CD4-positive, alpha-beta memory T cell (primary cell): Measurements from ENCODE around the gene LSM10. TPM values are rescaled to one million over a fixed set of nuclear protein-coding genes. Genes with fewer than 3 reads are reported as not detected.
A peak's percentile ranks its signal among the peaks of the same experiment; 100 is the strongest.

Experiments used
- CTCF ChIA-PET: fragments of 350-600 bp; sonication (Branson Sonifier 250); formaldehyde crosslinking; loops from one replicate; lab custom pipeline; 2021; ENCODE audit warnings: inconsistent platforms; ENCODE audit not compliant: partially characterized antibody; lab: Charles Lee
- POLR2A ChIA-PET: fragments of 350-600 bp; sonication (Branson Sonifier 250); formaldehyde crosslinking; loops from one replicate; lab custom pipeline; 2021; ENCODE audit not compliant: partially characterized antibody; lab: Charles Lee
- DNase-seq, 5 donors: peaks; one replicate each; pipeline versions ENCODE4 v3.0.0 to v3.0.0-alpha.2; 2020 to 2022; ENCODE audit warnings: mixed read lengths in 1 of 5
- H3K27ac ChIP-seq: one replicate; pipeline ENCODE4 v1.7.0; 2013; ENCODE audit warnings: low read depth, low read length
- H3K27me3 ChIP-seq: 2 replicates; pipeline ENCODE4 v1.7.0; 2013; ENCODE audit warnings: mild to moderate bottlenecking, low read length, moderate library complexity; ENCODE audit not compliant: insufficient read depth
- H3K36me3 ChIP-seq: 2 replicates; pipeline ENCODE4 v1.7.0; 2013; ENCODE audit warnings: mild to moderate bottlenecking, low read length, moderate library complexity; ENCODE audit not compliant: insufficient read depth
- H3K4me1 ChIP-seq: 2 replicates; pipeline ENCODE4 v1.7.0; 2013; ENCODE audit warnings: mild to moderate bottlenecking, low read length, moderate library complexity; ENCODE audit not compliant: insufficient read depth
- H3K4me3 ChIP-seq, 2 donors: one replicate each; pipeline ENCODE4 v1.7.0; 2013; ENCODE audit warnings: low read length in 2 of 2, mild to moderate bottlenecking in 1 of 2
- H3K9me3 ChIP-seq, 2 donors: one replicate each; pipeline ENCODE4 v1.7.0; 2013; ENCODE audit warnings: low read length in 2 of 2, control low read depth in 1 of 2; ENCODE audit not compliant: control insufficient read depth in 1 of 2
- H3K27ac Mint-ChIP-seq, 7 donors: one replicate each; pipeline ENCODE4 v1.8.0; 2020 to 2021; ENCODE audit warnings: mixed read lengths in 7 of 7, mild to moderate bottlenecking in 6 of 7, inconsistent platforms in 3 of 7, moderate library complexity in 3 of 7
- H3K27me3 Mint-ChIP-seq, 2 donors: one replicate each; pipeline ENCODE4 v1.8.0; 2020 to 2021; ENCODE audit warnings: mixed read lengths in 2 of 2
- H3K36me3 Mint-ChIP-seq, 2 donors: one replicate each; pipeline ENCODE4 v1.8.0; 2020 to 2021; ENCODE audit warnings: mixed read lengths in 2 of 2, inconsistent platforms in 1 of 2, mild to moderate bottlenecking in 1 of 2
- H3K4me1 Mint-ChIP-seq, 4 donors: one replicate each; pipeline ENCODE4 v1.8.0; 2020 to 2021; ENCODE audit warnings: mixed read lengths in 4 of 4, mild to moderate bottlenecking in 1 of 4
- H3K4me3 Mint-ChIP-seq, 8 donors: one replicate each; pipeline ENCODE4 v1.8.0; 2020 to 2021; ENCODE audit warnings: mixed read lengths in 8 of 8, mild to moderate bottlenecking in 7 of 8, moderate library complexity in 6 of 8, inconsistent platforms in 3 of 8
- H3K9me3 Mint-ChIP-seq, 8 donors: one replicate each; pipeline ENCODE4 v1.8.0; 2020 to 2021; ENCODE audit warnings: mixed read lengths in 8 of 8, mild to moderate bottlenecking in 5 of 8, inconsistent platforms in 3 of 8, moderate library complexity in 1 of 8
- intact Hi-C: fragments of 100-400 bp; cut with micrococcal nuclease; formaldehyde crosslinking; loops from one replicate; pipeline ENCODE4 v1.15.1; 2023
- polyA plus RNA-seq, 2 donors: library from polyadenylated mRNA; unstranded; fragments of 300-500 nt; fragmentation: Illumina TruSeq; gene quantifications; one replicate each; pipeline ENCODE4 v1.2.3, GENCODE V29; 2021
- total RNA-seq, 2 experiments: library from RNA; stranded (reverse); gene quantifications; one replicate each; pipeline ENCODE4 v1.2.3, GENCODE V29; 2021

Gene LSM10
- total and polyA plus RNA-seq, 4 experiments from 2014 or later = 51.0 to 187 (median 82.4) TPM

- H3K36me3 Mint-ChIP-seq = peaks cover 0 to 8% of the 10 kb centered on the region in 2 donors
- CTCF ChIA-PET = interaction anchor here (0.6 to 5.2 kb wide), 20 partner anchors 9 to 72 kb away, joined by 3 to 122 read pairs (median 8); partner anchors contain the start of genes EVA1B, LSM10, SH3D21 and STK40
- H3K27ac Mint-ChIP-seq = peak overlapping the region; percentile 57 to 89 (median 82)
- peaks cover 72% of the 10 kb centered on the region for H3K4me1 ChIP-seq
- H3K9me3 Mint-ChIP-seq = no peaks in the 10 kb centered on the region
- H3K27me3 ChIP-seq = no peaks in the 10 kb centered on the region
- intact Hi-C loops = loop anchor here (1.0 to 2.0 kb wide), 6 partner anchors 17 to 63 kb away; partner anchors contain the start of genes LSM10 and SH3D21
- no peak overlapping the region for H3K4me3 ChIP-seq
- no peaks in the 10 kb centered on the region for H3K9me3 ChIP-seq
- peak; percentile 76 to 80 (median 79) for DNase-seq
- POLR2A ChIA-PET = interaction anchor here (0.6 to 6.4 kb wide), 10 partner anchors 8 to 220 kb away, joined by 3 to 133 read pairs (median 8); partner anchors contain the start of genes LSM10, STK40 and TRAPPC3
- H3K36me3 ChIP-seq = no peaks in the 10 kb centered on the region
- peak overlapping the region in 6 of 8 donors; percentile 11 to 72 (median 28) for H3K4me3 Mint-ChIP-seq
- H3K27ac ChIP-seq = peak overlapping the region; percentile 24
- H3K4me1 Mint-ChIP-seq = peaks cover 46 to 75% (median 64%) of the 10 kb centered on the region in 4 donors
- H3K27me3 Mint-ChIP-seq = no peaks in the 10 kb centered on the region
These were observed 28.4 kb downstream of the LSM10 start for GRCh38 chr1:36369061-36369861.

- POLR2A ChIA-PET = interaction anchor here (1.0 to 6.4 kb wide), 15 partner anchors 8 to 1508 kb away, joined by 3 to 133 read pairs (median 7); partner anchors contain the start of genes EVA1B, LSM10, SH3D21 and SMIM12
- H3K4me1 Mint-ChIP-seq = peaks cover 38 to 60% (median 52%) of the 10 kb centered on the region in 4 donors
- CTCF ChIA-PET = interaction anchor here (1.1 to 5.2 kb wide), 24 partner anchors 9 to 218 kb away, joined by 3 to 122 read pairs (median 8); partner anchors contain the start of genes EVA1B, LSM10, SH3D21 and STK40
- peaks cover 57% of the 10 kb centered on the region for H3K4me1 ChIP-seq
- H3K9me3 Mint-ChIP-seq = no peaks in the 10 kb centered on the region
- H3K27me3 ChIP-seq = no peaks in the 10 kb centered on the region
- H3K4me3 ChIP-seq = no peak overlapping the region
- peak overlapping the region; percentile 55 for H3K27ac ChIP-seq
- H3K36me3 Mint-ChIP-seq = peaks cover 4 to 14% of the 10 kb centered on the region in 2 donors
- H3K27me3 Mint-ChIP-seq = no peaks in the 10 kb centered on the region
- no peaks in the 10 kb centered on the region for H3K9me3 ChIP-seq
- peak overlapping the region in 4 of 8 donors; percentile 59 to 79 (median 74) for H3K4me3 Mint-ChIP-seq
- H3K36me3 ChIP-seq = peaks cover 5% of the 10 kb centered on the region
- DNase-seq = no peak
- H3K27ac Mint-ChIP-seq = peak overlapping the region; percentile 83 to 96 (median 94)
- intact Hi-C loops = loop anchor here (2.0 kb wide), 1 partner anchor 17 kb away; no protein-coding TSS in a partner anchor
These were observed 29.9 kb downstream of the LSM10 start for GRCh38 chr1:36367798-36368197.

- Histone ChIP-seq H3K27me3 (no peaks in the 10 kb centered on the region), H3K4me3 (no peak overlapping the region), H3K4me1 (peaks cover 52% of the 10 kb centered on the region), H3K36me3 (peaks cover 12% of the 10 kb centered on the region), H3K9me3 (no peaks in the 10 kb centered on the region), H3K27ac (peak overlapping the region; percentile 55)
- Mint-ChIP-seq H3K9me3 (no peaks in the 10 kb centered on the region), H3K4me1 (peaks cover 36 to 56% (median 47%) of the 10 kb centered on the region in 4 donors), H3K27me3 (no peaks in the 10 kb centered on the region), H3K36me3 (peaks cover 7 to 17% of the 10 kb centered on the region in 2 donors), H3K27ac (peak overlapping the region; percentile 89 to 97 (median 94)), H3K4me3 (peak overlapping the region in 7 of 8 donors; percentile 50 to 79 (median 64))
- peak; percentile 52 to 63 (median 57) for DNase-seq
- intact Hi-C loops = no loop called here
- ChIA-PET CTCF (interaction anchor here (0.7 to 5.2 kb wide), 22 partner anchors 10 to 240 kb away, joined by 3 to 122 read pairs (median 9); partner anchors contain the start of genes EVA1B, LSM10, SH3D21 and STK40), POLR2A (interaction anchor here (0.6 to 6.4 kb wide), 22 partner anchors 7 to 1507 kb away, joined by 3 to 133 read pairs (median 5); partner anchors contain the start of genes AGO3, EVA1B, LSM10 and MAP7D1)
These were observed 30.6 kb downstream of the LSM10 start for GRCh38 chr1:36367066-36367465.

GRCh38 chr1:36366091-36366661, 31.5 kb downstream of the LSM10 start:
- Mint-ChIP-seq H3K9me3 (no peaks in the 10 kb centered on the region), H3K27me3 (no peaks in the 10 kb centered on the region), H3K36me3 (peaks cover 15 to 25% of the 10 kb centered on the region in 2 donors), H3K4me3 (peak overlapping the region; percentile 50 to 79 (median 67)), H3K4me1 (peaks cover 36 to 63% (median 47%) of the 10 kb centered on the region in 4 donors), H3K27ac (peak overlapping the region; percentile 89 to 97 (median 94))
- H3K9me3 ChIP-seq = no peaks in the 10 kb centered on the region
- peaks cover 52% of the 10 kb centered on the region for H3K4me1 ChIP-seq
- peaks cover 17% of the 10 kb centered on the region for H3K36me3 ChIP-seq
- no peaks in the 10 kb centered on the region for H3K27me3 ChIP-seq
- DNase-seq = peak; percentile 63 to 86 (median 68)
- ChIA-PET CTCF (interaction anchor here (1.3 to 5.2 kb wide), 11 partner anchors 12 to 217 kb away, joined by 4 to 122 read pairs (median 19); partner anchors contain the start of genes LSM10, SH3D21, STK40 and TRAPPC3), POLR2A (interaction anchor here (1.0 to 6.4 kb wide), 14 partner anchors 11 to 435 kb away, joined by 3 to 133 read pairs (median 6); partner anchors contain the start of genes AGO3, LSM10, MAP7D1 and OSCP1)
- peak overlapping the region in 1 of 2 donors; percentile 9 for H3K4me3 ChIP-seq
- H3K27ac ChIP-seq = peak overlapping the region; percentile 55
- intact Hi-C loops = no loop called here

- H3K27ac ChIP-seq = peak overlapping the region; percentile 55
- no peak overlapping the region for H3K4me3 ChIP-seq
- Mint-ChIP-seq H3K27me3 (no peaks in the 10 kb centered on the region), H3K4me3 (peak overlapping the region in 3 of 8 donors; percentile 15 to 32 (median 24)), H3K9me3 (no peaks in the 10 kb centered on the region), H3K36me3 (peaks cover 15 to 29% of the 10 kb centered on the region in 2 donors), H3K27ac (peak overlapping the region; percentile 86 to 97 (median 94)), H3K4me1 (peaks cover 36 to 67% (median 46%) of the 10 kb centered on the region in 4 donors)
- H3K4me1 ChIP-seq = peaks cover 52% of the 10 kb centered on the region
- intact Hi-C loops = no loop called here
- no peaks in the 10 kb centered on the region for H3K9me3 ChIP-seq
- DNase-seq = no peak
- H3K27me3 ChIP-seq = no peaks in the 10 kb centered on the region
- POLR2A ChIA-PET = interaction anchor here (1.8 to 6.4 kb wide), 5 partner anchors 12 to 215 kb away, joined by 6 to 133 read pairs (median 28); partner anchors contain the start of genes SH3D21 and STK40
- CTCF ChIA-PET = interaction anchor here (2.3 to 5.2 kb wide), 4 partner anchors 18 to 216 kb away, joined by 6 to 122 read pairs (median 38); partner anchors contain the start of genes STK40 and TRAPPC3
- H3K36me3 ChIP-seq = peaks cover 17% of the 10 kb centered on the region
These were observed 32.3 kb downstream of the LSM10 start for GRCh38 chr1:36365381-36365780.

- H3K4me1 Mint-ChIP-seq = peaks cover 6 to 40% (median 10%) of the 10 kb centered on the region in 4 donors
- intact Hi-C loops = no loop called here
- peak overlapping the region; percentile 25 for H3K27ac ChIP-seq
- no peaks in the 10 kb centered on the region for H3K9me3 ChIP-seq
- peak overlapping the region in 5 of 8 donors; percentile 2 to 70 (median 53) for H3K4me3 Mint-ChIP-seq
- H3K27me3 ChIP-seq = no peaks in the 10 kb centered on the region
- peak; percentile 25 to 74 (median 51) for DNase-seq
- H3K27me3 Mint-ChIP-seq = no peaks in the 10 kb centered on the region
- peak overlapping the region; percentile 81 to 96 (median 92) for H3K27ac Mint-ChIP-seq
- peaks cover 41% of the 10 kb centered on the region for H3K36me3 ChIP-seq
- H3K4me3 ChIP-seq = no peak overlapping the region
- peaks cover 13% of the 10 kb centered on the region for H3K4me1 ChIP-seq
- ChIA-PET POLR2A (interaction anchor here (0.8 to 3.2 kb wide), 5 partner anchors 9 to 38 kb away, joined by 3 to 22 read pairs (median 4); partner anchors contain the start of gene LSM10), CTCF (interaction anchor here (1.1 to 15.0 kb wide), 6 partner anchors 8 to 25 kb away, joined by 3 to 107 read pairs (median 4); no protein-coding TSS in a partner anchor)
- peaks cover 42 to 63% of the 10 kb centered on the region in 2 donors for H3K36me3 Mint-ChIP-seq
- no peaks in the 10 kb centered on the region for H3K9me3 Mint-ChIP-seq
These were observed 37.7 kb downstream of the LSM10 start for GRCh38 chr1:36359911-36360550.
